Stimulated activated CD4-positive, alpha-beta T cell treated with anti-CD3 and anti-CD28 coated beads, Interleukin-4, amount 100 ng/mL, for 4 hours (primary cell): Measurements from ENCODE around the gene PCDHGB3.

ENCODE experiments used
- DNase-seq, 2 experiments: peaks; one replicate each; pipeline ENCODE4 v3.0.0-alpha.2; 2020

Gene PCDHGB3

DNA sequence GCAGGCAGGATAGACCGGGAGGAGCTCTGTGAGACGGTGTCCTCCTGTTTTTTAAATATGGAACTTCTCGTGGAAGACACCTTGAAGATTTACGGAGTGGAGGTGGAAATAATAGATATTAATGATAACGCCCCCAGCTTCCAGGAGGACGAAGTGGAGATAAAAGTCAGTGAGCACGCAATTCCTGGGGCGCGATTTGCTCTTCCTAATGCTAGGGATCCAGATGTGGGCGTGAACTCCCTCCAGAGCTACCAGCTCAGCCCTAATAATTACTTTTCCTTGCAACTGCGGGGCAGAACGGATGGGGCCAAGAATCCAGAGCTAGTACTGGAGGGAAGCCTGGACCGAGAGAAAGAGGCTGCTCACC lies 51.4 kb downstream of the PCDHGB3 start:
- no peak for DNase-seq
